ENCODE data around the gene FHAD1.
A peak's percentile ranks its signal among the peaks of the same experiment; 100 is the strongest.
"Not testable (repeated sequence)": the region's sequence is repeated elsewhere in the genome, so short reads cannot be mapped to it uniquely, and the experiment has no call there.

FHAD1 gene

GRCh38 chr1:15425521-15425920 lies 178.5 kb downstream of the FHAD1 start:
- TF ChIP-seq MAX (IDR thresholded peaks at IDR 0.05; ENCODE audit: low read depth, low read length): no peak
- no peak for TF ChIP-seq CTCF (IDR thresholded peaks at IDR 0.05; ENCODE audit: low read depth, low read length)
- DNase-seq (ENCODE audit: low read depth): no peak
- H3K4me3 ChIP-seq (ENCODE audit: low read depth, low read length): no peak overlapping the region

GRCh38 chr1:15425958-15426357 lies 178.9 kb downstream of the FHAD1 start:
- no peak for TF ChIP-seq MYC (IDR thresholded peaks at IDR 0.05; ENCODE audit: low read depth, low read length)
- TF ChIP-seq CTCF (IDR thresholded peaks at IDR 0.05; ENCODE audit: low read depth, low read length): no peak
- TF ChIP-seq POLR2A (IDR thresholded peaks at IDR 0.05; ENCODE audit: extremely low read depth, insufficient read length): no peak
- TF ChIP-seq MAX (IDR thresholded peaks at IDR 0.05; ENCODE audit: low read depth, low read length): no peak
- DNase-seq (ENCODE audit: low read depth): no peak
- no peak overlapping the region for H3K4me3 ChIP-seq (ENCODE audit: low read depth, low read length)

- DNase-seq (ENCODE audit: low read depth): peak; percentile 73
- no peak overlapping the region for H3K4me3 ChIP-seq (ENCODE audit: low read depth, low read length)
- TF ChIP-seq MAX (IDR thresholded peaks at IDR 0.05; ENCODE audit: low read depth, low read length): 0 out of 2 replicates have a peak, but pooled peaks have one; percentile 15
- no peak for TF ChIP-seq POLR2A (IDR thresholded peaks at IDR 0.05; ENCODE audit: extremely low read depth, insufficient read length)
Observed at GRCh38 chr1:15426492-15427279, 179.7 kb downstream of the FHAD1 start.

- TF ChIP-seq POLR2A (IDR thresholded peaks at IDR 0.05; ENCODE audit: extremely low read depth, insufficient read length) (no peak), MAX (IDR thresholded peaks at IDR 0.05; ENCODE audit: low read depth, low read length) (no peak), CTCF (IDR thresholded peaks at IDR 0.05; ENCODE audit: low read depth, low read length) (no peak), MYC (IDR thresholded peaks at IDR 0.05; ENCODE audit: low read depth, low read length) (no peak)
- no peak overlapping the region for H3K4me3 ChIP-seq (ENCODE audit: low read depth, low read length)
- no peak for DNase-seq (ENCODE audit: low read depth)
Observed at GRCh38 chr1:15427280-15427666, 180.2 kb downstream of the FHAD1 start.

- not testable (repeated sequence) for H3K4me3 ChIP-seq (ENCODE audit: low read depth, low read length); DNase-seq (ENCODE audit: low read depth)
Observed at GRCh38 chr1:15428252-15428651, 181.2 kb downstream of the FHAD1 start.

- DNase-seq (ENCODE audit: low read depth): no peak
- no peak overlapping the region for H3K4me3 ChIP-seq (ENCODE audit: low read depth, low read length)
- TF ChIP-seq POLR2A (IDR thresholded peaks at IDR 0.05; ENCODE audit: extremely low read depth, insufficient read length) (no peak), MYC (IDR thresholded peaks at IDR 0.05; ENCODE audit: low read depth, low read length) (no peak), MAX (IDR thresholded peaks at IDR 0.05; ENCODE audit: low read depth, low read length) (no peak), CTCF (IDR thresholded peaks at IDR 0.05; ENCODE audit: low read depth, low read length) (no peak)
Observed at GRCh38 chr1:15428815-15429435, 181.9 kb downstream of the FHAD1 start.
